ENCODE measurements around the gene TAMM41.

Gene TAMM41

DNA sequence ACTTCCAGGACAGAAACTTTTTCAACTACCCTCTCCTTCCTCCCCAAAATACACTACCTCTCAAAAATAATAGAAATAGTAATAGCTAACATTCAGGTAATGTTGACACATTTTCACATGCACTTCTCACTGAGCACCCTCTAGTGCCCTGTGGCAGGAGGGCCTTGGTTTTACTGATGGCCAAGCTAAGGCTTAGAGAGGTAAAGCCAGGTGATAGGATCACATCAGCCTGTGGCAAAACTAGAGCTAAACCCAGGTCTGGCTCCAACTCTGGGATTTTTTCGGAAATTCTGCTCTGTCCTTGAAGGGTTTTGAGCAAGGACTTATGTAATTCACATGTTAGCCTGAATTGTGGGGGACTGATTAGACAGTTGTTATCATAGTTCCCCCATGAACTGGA is 922 bp upstream of the TAMM41 start:
- in situ Hi-C loops (cut with HindIII; ENCODE audit: low sequenced_read_pairs) = no loop called here
- no peak overlapping the region for H3K4me3 ChIP-seq (ENCODE audit: low read depth, low read length)
- DNase-seq (ENCODE audit: low read depth) = no peak
- no peak for TF ChIP-seq CTCF (IDR thresholded peaks at IDR 0.05; ENCODE audit: low read depth, low read length, missing control alignments)

- no peak for TF ChIP-seq CTCF (IDR thresholded peaks at IDR 0.05; ENCODE audit: low read depth, low read length, missing control alignments)
- in situ Hi-C loops (cut with HindIII; ENCODE audit: low sequenced_read_pairs) = no loop called here
- DNase-seq (ENCODE audit: low read depth) = no peak
Observed at GRCh38 chr3:11845651-11846050, 1.0 kb downstream of the TAMM41 start.

DNA sequence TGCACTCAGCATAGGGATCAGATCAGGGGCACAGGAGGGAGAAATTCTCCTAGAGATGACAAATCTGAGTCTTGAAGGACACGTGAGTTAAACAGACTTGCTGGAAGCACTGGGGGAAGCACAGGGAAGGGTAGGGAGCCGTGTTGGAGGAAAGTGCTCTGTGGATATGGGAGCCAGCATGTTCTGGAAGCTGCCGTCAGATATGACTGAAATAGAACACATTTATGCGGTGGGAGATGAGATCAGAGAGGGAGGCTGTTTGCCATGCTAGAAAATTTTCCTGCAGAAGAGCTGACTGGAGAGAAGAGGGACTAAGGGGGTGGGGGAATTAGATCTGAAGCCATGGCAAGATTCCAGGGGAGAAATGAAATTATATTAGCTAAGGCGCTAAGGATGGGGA is 1.8 kb downstream of the TAMM41 start:
- no peak for TF ChIP-seq CTCF (IDR thresholded peaks at IDR 0.05; ENCODE audit: low read depth, low read length, missing control alignments)

More at GRCh38 chr3:11845651-11846050, 1.0 kb downstream of the TAMM41 start:
- H3K4me3 ChIP-seq (ENCODE audit: low read depth, low read length) = peak overlapping the region; percentile 98

GRCh38 chr3:11835028-11835639 is 11.6 kb downstream of the TAMM41 start:
- no peak overlapping the region for H3K4me3 ChIP-seq (ENCODE audit: low read depth, low read length)
- in situ Hi-C loops (cut with HindIII; ENCODE audit: low sequenced_read_pairs) = no loop called here
- DNase-seq (ENCODE audit: low read depth) = no peak
- TF ChIP-seq CTCF (IDR thresholded peaks at IDR 0.05; ENCODE audit: low read depth, low read length, missing control alignments) = peak; percentile 19

More for the DNA sequence above, 1.8 kb downstream of the TAMM41 start:
- in situ Hi-C loops (cut with HindIII; ENCODE audit: low sequenced_read_pairs) = no loop called here
- H3K4me3 ChIP-seq (ENCODE audit: low read depth, low read length) = no peak overlapping the region
- no peak for DNase-seq (ENCODE audit: low read depth)

DNA sequence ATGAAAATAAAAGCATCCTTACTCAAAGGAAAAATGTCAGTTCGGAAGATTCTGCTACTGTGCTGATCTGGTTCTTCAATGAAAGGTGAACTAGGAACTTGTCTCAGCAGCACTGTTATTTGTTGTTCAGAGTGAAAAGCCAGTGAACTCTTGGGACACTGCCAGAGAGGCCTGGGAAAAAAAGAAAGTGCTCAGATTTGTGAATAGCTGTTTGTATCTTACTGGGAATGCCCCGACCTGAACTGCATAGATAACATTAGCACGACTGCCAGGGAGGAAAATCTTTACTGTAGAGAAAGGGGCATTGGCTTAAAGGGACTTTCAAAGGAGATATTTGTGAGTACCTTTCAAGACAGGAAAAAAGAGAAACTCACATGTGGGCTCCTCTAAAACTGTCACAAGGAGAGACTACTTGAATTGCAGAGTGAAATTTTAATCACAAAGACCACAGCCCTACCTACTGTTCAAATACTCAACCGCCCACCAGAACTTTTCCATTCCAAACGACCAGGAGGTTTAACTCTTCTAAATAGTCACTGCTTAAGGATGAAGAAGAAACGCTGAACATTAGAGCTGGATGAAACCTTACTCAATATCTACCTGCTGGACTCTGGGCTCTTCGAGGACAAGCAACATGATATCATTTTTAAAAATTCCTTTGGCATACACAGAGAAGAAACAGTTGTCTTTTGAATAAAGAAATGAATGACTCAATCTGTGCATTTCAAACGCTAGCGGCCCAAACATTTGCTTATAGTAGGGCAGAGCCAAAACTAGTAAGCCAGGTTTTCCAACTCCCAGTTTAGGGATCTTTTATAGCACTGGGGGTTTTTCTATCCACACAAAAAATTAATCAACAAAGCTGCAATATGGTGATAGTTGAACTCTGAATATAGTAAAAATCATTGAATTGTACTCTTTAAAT is 13.4 kb downstream of the TAMM41 start:
- in situ Hi-C loops (cut with HindIII; ENCODE audit: low sequenced_read_pairs) = no loop called here
- no peak for DNase-seq (ENCODE audit: low read depth)
- H3K4me3 ChIP-seq (ENCODE audit: low read depth, low read length) = no peak overlapping the region
- TF ChIP-seq CTCF (IDR thresholded peaks at IDR 0.05; ENCODE audit: low read depth, low read length, missing control alignments) = no peak

- DNase-seq (ENCODE audit: low read depth) = no peak
- in situ Hi-C loops (cut with HindIII; ENCODE audit: low sequenced_read_pairs) = no loop called here
- H3K4me3 ChIP-seq (ENCODE audit: low read depth, low read length) = no peak overlapping the region
- TF ChIP-seq CTCF (IDR thresholded peaks at IDR 0.05; ENCODE audit: low read depth, low read length, missing control alignments) = no peak
Observed at GRCh38 chr3:11829416-11829815, 17.3 kb downstream of the TAMM41 start.
